Measurements from ENCODE around the gene CDC37L1.

GRCh38 chr9:4656621-4657020 lies 22.7 kb upstream of the CDC37L1 start:
- TF ChIP-seq POLR2A (IDR thresholded peaks at IDR 0.05) (no peak), CTCF (IDR thresholded peaks at IDR 0.05) (no peak)

Measured in vagina (tissue), 2 donors.